H1 (cell line): Measurements from ENCODE around the gene TOM1L2. TPM values are rescaled to one million over a fixed set of nuclear protein-coding genes. Genes with fewer than 3 reads are reported as not detected.

Source experiments
- CTCF ChIA-PET: fragments of 300-600 bp; sonication (Branson Sonifier 250); formaldehyde crosslinking; loops from one replicate; lab custom pipeline; 2021; ENCODE audit not compliant: partially characterized antibody; lab: Charles Lee
- POLR2A ChIA-PET: fragments of 300-600 bp; sonication (Branson Sonifier 250); formaldehyde crosslinking; loops from one replicate; lab custom pipeline; 2021; ENCODE audit warnings: inconsistent platforms; ENCODE audit not compliant: partially characterized antibody; lab: Charles Lee
- DNase-seq, 2 experiments: peaks; one replicate each; pipeline versions ENCODE4 v3.0.0 to v3.0.0-alpha.2; 2010 to 2022; ENCODE audit warnings: low spot score in 2 of 2, low read depth in 1 of 2, mixed read lengths in 1 of 2
- FAIRE-seq: peaks from 2 replicates; lab custom pipeline; 2011; peaks lifted over from hg19 to GRCh38; lab: Jason Lieb, UNC
- H2AFZ ChIP-seq: 2 replicates; pipeline ENCODE4 v1.8.1; 2012; ENCODE audit warnings: low read length, inconsistent platforms
- H2AK5ac ChIP-seq: 2 replicates; pipeline ENCODE4 v1.6.1; 2013; ENCODE audit warnings: low read depth, low read length
- H2BK120ac ChIP-seq: replicated peaks from 2 replicates; pipeline ENCODE3; 2013; ENCODE audit warnings: low read depth, low read length, inconsistent platforms
- H2BK12ac ChIP-seq: 2 replicates; pipeline ENCODE4 v1.6.1; 2013; ENCODE audit warnings: low read depth, low read length
- H2BK15ac ChIP-seq: 2 replicates; pipeline ENCODE4 v1.6.1; 2013; ENCODE audit warnings: low read length
- H2BK20ac ChIP-seq: 2 replicates; pipeline ENCODE4 v1.6.1; 2013; ENCODE audit warnings: low read length
- H2BK5ac ChIP-seq: 2 replicates; pipeline ENCODE4 v1.6.1; 2013; ENCODE audit warnings: low read depth, low read length
- H3K14ac ChIP-seq: 2 replicates; pipeline ENCODE4 v1.6.1; 2013; ENCODE audit warnings: inconsistent platforms; ENCODE audit not compliant: insufficient read length
- H3K18ac ChIP-seq: 2 replicates; pipeline ENCODE4 v1.6.1; 2013; ENCODE audit warnings: low read length; ENCODE audit errors: extremely low read depth
- H3K23ac ChIP-seq: 2 replicates; pipeline ENCODE4 v1.6.1; 2013; ENCODE audit warnings: inconsistent platforms; ENCODE audit not compliant: insufficient read length
- H3K23me2 ChIP-seq: 2 replicates; pipeline ENCODE4 v1.6.1; 2013; ENCODE audit warnings: low read depth, low read length
- H3K27ac ChIP-seq: 2 replicates; pipeline ENCODE4 v1.6.1; 2011; ENCODE audit warnings: low read depth, low read length, inconsistent platforms
- H3K27me3 ChIP-seq, 4 experiments: replicated peaks in 1 of 4; 1 replicate in 1 of 4; 2 replicates in 3 of 4; pipeline versions ENCODE4 v1.6.1 to v1.8.1; 2011 to 2013; ENCODE audit warnings: low read length in 3 of 4, mild to moderate bottlenecking in 3 of 4, inconsistent platforms in 2 of 4, mixed read lengths in 2 of 4, moderate library complexity in 1 of 4; ENCODE audit not compliant: control insufficient read depth in 3 of 4, insufficient read depth in 3 of 4; ENCODE audit errors: extremely low read depth in 1 of 4
- H3K36me3 ChIP-seq, 4 experiments: 2 replicates each; pipeline versions ENCODE4 v1.6.1 to v1.8.1; 2011 to 2013; ENCODE audit warnings: mild to moderate bottlenecking in 4 of 4, low read length in 3 of 4, moderate library complexity in 2 of 4, control low read depth in 1 of 4, inconsistent platforms in 1 of 4; ENCODE audit not compliant: insufficient read depth in 4 of 4, control insufficient read depth in 2 of 4
- H3K4ac ChIP-seq: replicated peaks from 2 replicates; pipeline ENCODE3; 2013; ENCODE audit warnings: low read length, low read depth, mixed read lengths, inconsistent platforms; ENCODE audit not compliant: insufficient read length
- H3K4me1 ChIP-seq, 4 experiments: replicated peaks in 1 of 4; 1 replicate in 1 of 4; 2 replicates in 3 of 4; pipeline versions ENCODE4 v1.6.1 to v1.8.1; 2011 to 2013; ENCODE audit warnings: low read length in 3 of 4, inconsistent platforms in 2 of 4, mixed read lengths in 1 of 4; ENCODE audit not compliant: insufficient read depth in 4 of 4, control insufficient read depth in 3 of 4
- H3K4me2 ChIP-seq, 2 experiments: 2 replicates each; pipeline versions ENCODE4 v1.6.1 to v1.8.1; 2011 to 2013; ENCODE audit warnings: low read depth in 2 of 2, low read length in 2 of 2, control low read depth in 1 of 2, inconsistent platforms in 1 of 2, mild to moderate bottlenecking in 1 of 2; ENCODE audit not compliant: insufficient read depth in 1 of 2
- H3K4me3 ChIP-seq, 4 experiments: fragments of 200-600, 300-600 bp in 1 of 4; sonication (generic), shearing (Covaris generic), sonication (Bioruptor Twin) in 1 of 4; 2 replicates each; pipeline versions ENCODE4 v1.5.1 to v1.8.1; 2011 to 2016; ENCODE audit warnings: low read length in 4 of 4, low read depth in 3 of 4, control low read depth in 2 of 4, inconsistent platforms in 2 of 4, mild to moderate bottlenecking in 2 of 4, mixed read lengths in 1 of 4, moderate library complexity in 1 of 4; ENCODE audit not compliant: insufficient read depth in 2 of 4; ENCODE audit errors: extremely low read depth in 1 of 4
- H3K56ac ChIP-seq: replicated peaks from 2 replicates; pipeline ENCODE3; 2013; ENCODE audit warnings: low read depth, mild to moderate bottlenecking, mixed read lengths, low read length, inconsistent platforms; ENCODE audit not compliant: insufficient read length
- H3K79me1 ChIP-seq: 2 replicates; pipeline ENCODE4 v1.6.1; 2013; ENCODE audit warnings: low read depth, low read length, control low read depth
- H3K79me2 ChIP-seq, 2 experiments: 2 replicates each; pipeline versions ENCODE4 v1.6.1 to v1.8.1; 2012 to 2013; ENCODE audit warnings: low read length in 2 of 2, mild to moderate bottlenecking in 2 of 2, inconsistent platforms in 1 of 2; ENCODE audit not compliant: insufficient read depth in 2 of 2, control insufficient read depth in 1 of 2
- H3K9ac ChIP-seq, 4 experiments: replicated peaks in 1 of 4; 1 replicate in 1 of 4; 2 replicates in 3 of 4; pipeline versions ENCODE4 v1.6.1 to v1.8.1; 2011 to 2013; ENCODE audit warnings: low read depth in 3 of 4, low read length in 3 of 4, control low read depth in 2 of 4, mild to moderate bottlenecking in 2 of 4, moderate library complexity in 2 of 4, inconsistent platforms in 1 of 4; ENCODE audit errors: extremely low read depth in 1 of 4
- H3K9me3 ChIP-seq, 2 experiments: 2 replicates each; pipeline versions ENCODE4 v1.6.1 to v1.8.1; 2012 to 2013; ENCODE audit warnings: mild to moderate bottlenecking in 2 of 2, moderate library complexity in 2 of 2, control low read depth in 1 of 2, inconsistent platforms in 1 of 2, low read depth in 1 of 2, low read length in 1 of 2, mixed read lengths in 1 of 2; ENCODE audit not compliant: insufficient read depth in 2 of 2
- H4K20me1 ChIP-seq, 2 experiments: replicated peaks in 1 of 2; 2 replicates each; pipeline versions ENCODE3 to v1.8.1; 2011 to 2013; ENCODE audit warnings: inconsistent platforms in 2 of 2, low read length in 2 of 2, mild to moderate bottlenecking in 1 of 2; ENCODE audit not compliant: insufficient read depth in 2 of 2, control insufficient read depth in 1 of 2
- H4K5ac ChIP-seq: 2 replicates; pipeline ENCODE4 v1.6.1; 2013; ENCODE audit warnings: low read length, low read depth, mixed read lengths, inconsistent platforms; ENCODE audit not compliant: insufficient read length
- H4K8ac ChIP-seq: 2 replicates; pipeline ENCODE4 v1.8.0; 2013; ENCODE audit warnings: mild to moderate bottlenecking, moderate library complexity, low read length, inconsistent platforms; ENCODE audit not compliant: insufficient read depth; ENCODE audit errors: extremely low read depth
- H4K91ac ChIP-seq: replicated peaks from 2 replicates; pipeline ENCODE3; 2013; ENCODE audit warnings: low read length, mixed read lengths, inconsistent platforms; ENCODE audit not compliant: insufficient read length
- CTBP2 ChIP-seq: IDR thresholded peaks from 2 replicates; pipeline ENCODE4 v1.7.0; 2011; ENCODE audit warnings: borderline replicate concordance, mild to moderate bottlenecking, moderate library complexity, mixed read lengths, low read length; ENCODE audit not compliant: insufficient read depth, insufficient read length
- CTCF ChIP-seq, 3 experiments: IDR thresholded peaks; 1 replicate in 2 of 3; 2 replicates in 1 of 3; pipeline versions ENCODE4 v1.5.1 to v1.6.1; 2011; ENCODE audit warnings: low read length in 3 of 3, mild to moderate bottlenecking in 3 of 3, inconsistent platforms in 2 of 3, low read depth in 1 of 3, moderate library complexity in 1 of 3; ENCODE audit not compliant: insufficient read depth in 1 of 3; ENCODE audit errors: control extremely low read depth in 1 of 3
- KDM1A ChIP-seq: fragments of 200-600, 300-600 bp; sonication (generic); IDR thresholded peaks from 2 replicates; pipeline ENCODE4 v1.7.1; 2016; ENCODE audit warnings: mild to moderate bottlenecking, low read length, borderline replicate concordance
- POLR2AphosphoS5 ChIP-seq: IDR thresholded peaks from 2 replicates; pipeline ENCODE4 v1.6.1; 2011; ENCODE audit warnings: low read depth, low read length
- RBBP5 ChIP-seq: IDR thresholded peaks from 2 replicates; pipeline ENCODE4 v1.7.1; 2012; ENCODE audit warnings: low read depth, mild to moderate bottlenecking, inconsistent platforms, low read length, moderate library complexity, borderline replicate concordance
- SP4 ChIP-seq: IDR thresholded peaks from 2 replicates; pipeline ENCODE4 v1.6.1; 2012; ENCODE audit warnings: low read length, inconsistent platforms
- TEAD4 ChIP-seq: IDR thresholded peaks from 2 replicates; pipeline ENCODE4 v1.6.1; 2012; ENCODE audit warnings: low read depth, low read length, inconsistent platforms, mixed read lengths
- WGBS, 2 experiments: shearing (Covaris generic) in 1 of 2; methylation state at CpG; one replicate each; pipeline versions ENCODE4 v1.1.6 to v1.1.7; 2013 to 2015; ENCODE audit warnings: low lambda C conversion rate in 2 of 2, mixed read lengths in 2 of 2, inconsistent platforms in 1 of 2, low coverage in 1 of 2, missing lambda C conversion rate in 1 of 2; ENCODE audit not compliant: insufficient replicate concordance in 2 of 2, insufficient coverage in 1 of 2, insufficient read length in 1 of 2; ENCODE audit errors: extremely low coverage in 1 of 2, missing lambda C conversion rate in 1 of 2; 5-methylcytosine and 5-hydroxymethylcytosine counted together
- polyA plus RNA-seq, 7 experiments: library from polyadenylated mRNA; depleted of rRNA in 3 of 7; stranded (reverse) in 5 of 7; unstranded in 2 of 7; fragments of >200 nt in 5 of 7; fragments of 200-250 nt in 2 of 7; gene quantifications; 1 replicate in 5 of 7; 2 replicates in 1 of 7; 4 replicates in 1 of 7; pipeline versions ENCODE4 v1.2.1 to v1.2.3, GENCODE V29; 2011 to 2013; ENCODE audit warnings: missing spikeins in 2 of 7, mixed read lengths in 2 of 7
- total RNA-seq: library from RNA; stranded (reverse); fragmentation: NEBNext Ultra II Directional; extraction: Animal tissue kit (Norgen Biotek cat#: 25700); gene quantifications from 2 replicates; pipeline ENCODE4 v1.2.1, GENCODE V29; 2021

The TOM1L2 gene
- total and polyA plus RNA-seq, 2 of the 8 experiments (the other 6 are each of a cell fraction or from before 2014, with no cell fraction given): 2.0 to 3.4 TPM

DNA sequence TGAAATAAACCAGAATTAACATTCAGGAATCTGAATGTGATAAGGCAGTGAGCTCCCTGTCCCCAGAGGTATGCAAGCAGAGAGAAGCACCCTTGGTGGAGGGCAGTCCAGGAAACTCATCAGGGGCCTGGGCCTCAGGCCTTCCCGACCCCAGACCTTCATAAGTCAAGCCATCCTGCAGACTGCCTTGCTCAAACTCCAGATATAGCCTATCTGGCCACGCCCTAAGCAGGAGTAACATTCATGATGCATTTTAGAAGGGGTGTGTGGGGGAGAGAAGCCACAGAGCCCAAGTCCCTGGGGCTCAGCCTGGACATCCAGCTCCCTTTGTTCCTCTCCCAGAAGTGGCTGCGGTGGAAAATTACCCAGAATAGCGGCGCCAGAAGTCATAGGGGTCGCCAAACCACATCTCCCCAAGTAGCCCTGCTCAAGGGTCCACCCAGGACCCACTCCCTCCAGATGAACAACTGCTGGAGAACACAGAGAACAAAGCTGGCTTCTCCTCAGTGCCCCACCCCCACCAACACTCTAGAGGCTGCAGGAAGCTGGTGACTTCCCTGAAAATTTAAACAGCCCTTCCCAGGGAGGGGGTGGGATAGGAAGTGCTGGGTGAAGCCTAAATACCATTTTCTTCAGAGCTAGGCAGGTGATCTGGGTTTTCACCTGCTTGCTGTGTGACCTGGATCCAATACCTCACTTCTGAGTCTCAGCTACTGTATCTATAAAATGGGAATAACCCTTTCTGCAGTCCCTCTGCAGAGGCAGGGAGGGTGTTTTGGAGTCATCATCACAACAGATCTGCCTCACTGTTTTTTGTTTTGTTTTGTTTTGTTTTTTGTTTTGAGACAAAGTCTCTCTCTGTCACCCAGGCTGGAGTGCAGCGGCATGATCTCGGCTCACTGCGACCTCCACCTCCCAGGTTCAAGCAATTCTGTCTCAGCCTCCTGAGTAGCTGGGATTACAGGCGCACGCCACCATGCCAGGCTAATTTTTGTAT lies 133.9 kb downstream of the TOM1L2 start:
- peak overlapping the region; percentile 92 for H2BK15ac ChIP-seq
- H3K4ac ChIP-seq: peak overlapping the region; percentile 72
- H3K9me3 ChIP-seq: no peaks in the 10 kb centered on the region
- ChIA-PET CTCF (interaction anchor here (0.6 to 6.6 kb wide), 15 partner anchors 10 to 196 kb away, joined by 3 to 66 read pairs (median 4); no protein-coding TSS in a partner anchor), POLR2A (interaction anchor here (0.6 to 18.4 kb wide), 21 partner anchors 7 to 315 kb away, joined by 3 to 532 read pairs (median 5); partner anchors contain the start of genes DRC3 and TOM1L2)
- peaks cover 23 to 27% of the 10 kb centered on the region in 2 experiments for H3K79me2 ChIP-seq
- H2AK5ac ChIP-seq: peak overlapping the region; percentile 99
- H3K23ac ChIP-seq: no peak overlapping the region
- peak overlapping the region; percentile 78 for H3K27ac ChIP-seq
- H4K91ac ChIP-seq: peak overlapping the region; percentile 92
- H3K79me1 ChIP-seq: peaks cover 7% of the 10 kb centered on the region; the same call in 1 of the 2 replicates
- peaks cover 12% of the 10 kb centered on the region in 2 experiments for H4K20me1 ChIP-seq
- DNase-seq: peak in 1 of 2 experiments; percentile 72
- H2BK120ac ChIP-seq: peak overlapping the region; percentile 39
- peaks cover 19 to 48% (median 39%) of the 10 kb centered on the region in 4 experiments for H3K4me1 ChIP-seq
- H3K56ac ChIP-seq: peak overlapping the region; percentile 70
- peak overlapping the region; percentile 44 for H4K5ac ChIP-seq
- peak overlapping the region; percentile 94 for H3K18ac ChIP-seq
- 63% methylated on average over 11 of the region's 11 CpGs; no CpG with 5 or more reads in 1 of the 2 experiments for WGBS, 2 experiments
- no peak overlapping the region for H3K14ac ChIP-seq
- H3K9ac ChIP-seq: peak overlapping the region in 3 of 4 experiments; percentile 13 to 99 (median 99); a peak in 5 of 7 replicates
- peak overlapping the region; percentile 95 for H4K8ac ChIP-seq
- H2AFZ ChIP-seq: no peak overlapping the region
- H3K23me2 ChIP-seq: peaks cover 15% of the 10 kb centered on the region
- peak overlapping the region; percentile 99 for H2BK5ac ChIP-seq
- peak overlapping the region; percentile 99 for H2BK12ac ChIP-seq
- H2BK20ac ChIP-seq: peak overlapping the region; percentile 98
- peaks cover 0 to 2% (median 0%) of the 10 kb centered on the region in 4 experiments; a peak in 1 of 8 replicates for H3K36me3 ChIP-seq
- no peak for FAIRE-seq
- H3K4me2 ChIP-seq: peak overlapping the region; percentile 53 to 86
- peak overlapping the region in 3 of 4 experiments; percentile 9 to 81 (median 23); a peak in 4 of 8 replicates for H3K4me3 ChIP-seq
- no peaks in the 10 kb centered on the region; a peak in 1 of 7 replicates for H3K27me3 ChIP-seq
- TF ChIP-seq POLR2AphosphoS5 (peak; percentile 58; the same call in 1 of the 2 replicates), SP4 (no peak), KDM1A (peak; percentile 88; the same call in 1 of the 2 replicates), RBBP5 (peak; percentile 44; the same call in 1 of the 2 replicates), CTBP2 (no peak), CTCF (IDR thresholded peaks at IDR 0.05; ENCODE audit: control extremely low read depth in 1 of 3, insufficient read depth in 1 of 3, low read depth in 1 of 3, low read length in 3 of 3) (no peak), TEAD4 (no peak)
